ENCODE results near the gene MATK.

GRCh38 chr19:3773814-3774515 is 12.2 kb downstream of the MATK start:
- TF ChIP-seq HDAC2 (IDR thresholded peaks at IDR 0.05) (no peak), EED (IDR thresholded peaks at IDR 0.05; ENCODE audit: low read depth) (no peak), POLR2A (IDR thresholded peaks at IDR 0.05; ENCODE audit: low read depth, low read length) (no peak), JUNB (IDR thresholded peaks at IDR 0.05) (no peak), EP300 (IDR thresholded peaks at IDR 0.05; ENCODE audit: borderline replicate concordance in 1 of 2, control insufficient read depth in 1 of 2, low read depth in 2 of 2, low read length in 2 of 2) (no peak), CEBPB (IDR thresholded peaks at IDR 0.05; ENCODE audit: borderline replicate concordance in 1 of 2, low read depth in 2 of 2, low read length in 2 of 2) (no peak), SMARCA5 (IDR thresholded peaks at IDR 0.05) (no peak), ZNF274 (IDR thresholded peaks at IDR 0.05; ENCODE audit: insufficient read depth, insufficient read length) (no peak), ZBTB40 (IDR thresholded peaks at IDR 0.05; ENCODE audit: borderline replicate concordance) (no peak), TARDBP (IDR thresholded peaks at IDR 0.05; ENCODE audit: borderline replicate concordance) (no peak)

All from GM12878 (cell line).